Measurements from ENCODE around the gene LYST.

- TF ChIP-seq POLR2A (IDR thresholded peaks at IDR 0.05) (no peak), POLR2AphosphoS5 (IDR thresholded peaks at IDR 0.05) (no peak)
- TF ChIP-seq, protein P1, sequence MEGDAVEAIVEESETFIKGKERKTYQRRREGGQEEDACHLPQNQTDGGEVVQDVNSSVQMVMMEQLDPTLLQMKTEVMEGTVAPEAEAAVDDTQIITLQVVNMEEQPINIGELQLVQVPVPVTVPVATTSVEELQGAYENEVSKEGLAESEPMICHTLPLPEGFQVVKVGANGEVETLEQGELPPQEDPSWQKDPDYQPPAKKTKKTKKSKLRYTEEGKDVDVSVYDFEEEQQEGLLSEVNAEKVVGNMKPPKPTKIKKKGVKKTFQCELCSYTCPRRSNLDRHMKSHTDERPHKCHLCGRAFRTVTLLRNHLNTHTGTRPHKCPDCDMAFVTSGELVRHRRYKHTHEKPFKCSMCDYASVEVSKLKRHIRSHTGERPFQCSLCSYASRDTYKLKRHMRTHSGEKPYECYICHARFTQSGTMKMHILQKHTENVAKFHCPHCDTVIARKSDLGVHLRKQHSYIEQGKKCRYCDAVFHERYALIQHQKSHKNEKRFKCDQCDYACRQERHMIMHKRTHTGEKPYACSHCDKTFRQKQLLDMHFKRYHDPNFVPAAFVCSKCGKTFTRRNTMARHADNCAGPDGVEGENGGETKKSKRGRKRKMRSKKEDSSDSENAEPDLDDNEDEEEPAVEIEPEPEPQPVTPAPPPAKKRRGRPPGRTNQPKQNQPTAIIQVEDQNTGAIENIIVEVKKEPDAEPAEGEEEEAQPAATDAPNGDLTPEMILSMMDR (IDR thresholded peaks at IDR 0.05) = no peak
These were observed 177.3 kb downstream of the LYST start for GRCh38 chr1:235689356-235689755.

All from prostate gland (tissue), 2 donors.